Thyroid gland (tissue), 4 donors: ENCODE results near the gene ZNF672.

Experiments
- POLR2A ChIP-seq, 2 donors: fragments of 450-650 bp; IDR thresholded peaks; one replicate each; pipeline ENCODE4 v1.6.1; 2017; ENCODE audit warnings: antibody characterized with exemption in 2 of 2, mild to moderate bottlenecking in 2 of 2, moderate library complexity in 1 of 2
- TF ChIP-seq, protein P1 (sequence below), 6 experiments: fragments of 200-600 bp in 3 of 6; fragments of 450-650 bp in 3 of 6; sonication (generic) in 3 of 6; IDR thresholded peaks; one replicate each; pipeline ENCODE4 v1.5.1; 2016 to 2019; ENCODE audit warnings: antibody characterized with exemption in 6 of 6, mild to moderate bottlenecking in 2 of 6, inconsistent platforms in 1 of 6, moderate library complexity in 1 of 6

DNA sequence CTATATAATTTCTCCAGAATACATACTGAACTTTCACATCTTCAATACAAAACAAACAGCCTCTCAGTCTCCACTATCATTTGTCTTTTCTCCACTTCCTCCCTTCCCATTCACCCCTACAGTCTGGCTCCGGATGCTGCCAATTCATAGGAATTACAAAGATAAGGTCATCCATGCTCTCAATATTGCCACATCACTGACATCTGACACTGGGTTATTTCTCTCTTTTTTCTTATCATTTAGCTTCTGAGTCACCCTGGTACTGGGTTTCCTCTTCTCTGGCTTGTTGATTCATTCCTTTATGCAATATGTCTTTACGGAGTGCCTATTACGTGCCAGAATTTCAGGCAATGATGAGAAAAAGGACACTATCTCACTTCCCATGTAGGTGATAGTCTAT, 9.2 kb upstream of the ZNF672 start:
- TF ChIP-seq, protein P1, sequence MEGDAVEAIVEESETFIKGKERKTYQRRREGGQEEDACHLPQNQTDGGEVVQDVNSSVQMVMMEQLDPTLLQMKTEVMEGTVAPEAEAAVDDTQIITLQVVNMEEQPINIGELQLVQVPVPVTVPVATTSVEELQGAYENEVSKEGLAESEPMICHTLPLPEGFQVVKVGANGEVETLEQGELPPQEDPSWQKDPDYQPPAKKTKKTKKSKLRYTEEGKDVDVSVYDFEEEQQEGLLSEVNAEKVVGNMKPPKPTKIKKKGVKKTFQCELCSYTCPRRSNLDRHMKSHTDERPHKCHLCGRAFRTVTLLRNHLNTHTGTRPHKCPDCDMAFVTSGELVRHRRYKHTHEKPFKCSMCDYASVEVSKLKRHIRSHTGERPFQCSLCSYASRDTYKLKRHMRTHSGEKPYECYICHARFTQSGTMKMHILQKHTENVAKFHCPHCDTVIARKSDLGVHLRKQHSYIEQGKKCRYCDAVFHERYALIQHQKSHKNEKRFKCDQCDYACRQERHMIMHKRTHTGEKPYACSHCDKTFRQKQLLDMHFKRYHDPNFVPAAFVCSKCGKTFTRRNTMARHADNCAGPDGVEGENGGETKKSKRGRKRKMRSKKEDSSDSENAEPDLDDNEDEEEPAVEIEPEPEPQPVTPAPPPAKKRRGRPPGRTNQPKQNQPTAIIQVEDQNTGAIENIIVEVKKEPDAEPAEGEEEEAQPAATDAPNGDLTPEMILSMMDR (IDR thresholded peaks at IDR 0.05): no peak
- no peak for TF ChIP-seq POLR2A (IDR thresholded peaks at IDR 0.05)
